ENCODE measurements around the gene LRP1B.

Gene LRP1B

DNA sequence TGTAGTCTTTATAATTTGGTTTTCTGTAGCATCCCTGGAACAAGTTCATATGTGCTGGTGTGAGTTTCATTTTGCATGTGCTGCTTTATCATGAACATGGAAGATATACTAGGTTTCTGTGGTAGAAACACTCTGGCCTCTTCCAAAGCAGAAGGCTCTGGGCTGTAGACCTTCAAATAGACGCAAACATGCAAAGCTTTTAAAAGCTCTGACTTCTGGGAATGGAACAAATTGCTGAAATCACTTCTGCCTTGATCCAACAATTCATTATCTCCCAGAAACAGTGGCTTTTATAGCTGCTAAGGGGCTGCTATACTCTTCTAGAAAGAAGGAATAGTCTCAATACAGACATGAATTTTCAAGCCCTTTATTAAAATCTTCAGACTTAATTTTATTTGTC, 382.2 kb downstream of the LRP1B start:
- no peak for DNase-seq (ENCODE audit: low spot score)

DNA sequence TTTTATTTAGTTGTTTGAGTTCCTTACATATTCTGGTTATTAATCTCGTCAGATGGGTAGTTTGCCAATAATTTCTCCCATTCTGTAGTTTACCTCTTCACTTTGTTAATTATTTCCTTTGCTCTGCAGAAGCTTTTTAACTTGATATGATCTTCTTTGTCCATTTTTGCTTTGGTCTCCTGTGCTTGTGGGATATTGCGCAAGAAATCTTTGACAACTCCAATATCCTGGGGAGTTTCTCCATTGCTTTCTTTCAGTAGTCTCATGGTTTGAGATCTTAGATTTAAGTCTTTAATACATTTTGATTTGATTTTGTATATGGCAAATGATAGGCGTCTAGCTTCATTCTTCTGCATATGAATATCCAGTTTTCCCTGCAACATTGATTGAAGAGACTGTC, 389.2 kb downstream of the LRP1B start:
- no peak for DNase-seq (ENCODE audit: low spot score)

DNA sequence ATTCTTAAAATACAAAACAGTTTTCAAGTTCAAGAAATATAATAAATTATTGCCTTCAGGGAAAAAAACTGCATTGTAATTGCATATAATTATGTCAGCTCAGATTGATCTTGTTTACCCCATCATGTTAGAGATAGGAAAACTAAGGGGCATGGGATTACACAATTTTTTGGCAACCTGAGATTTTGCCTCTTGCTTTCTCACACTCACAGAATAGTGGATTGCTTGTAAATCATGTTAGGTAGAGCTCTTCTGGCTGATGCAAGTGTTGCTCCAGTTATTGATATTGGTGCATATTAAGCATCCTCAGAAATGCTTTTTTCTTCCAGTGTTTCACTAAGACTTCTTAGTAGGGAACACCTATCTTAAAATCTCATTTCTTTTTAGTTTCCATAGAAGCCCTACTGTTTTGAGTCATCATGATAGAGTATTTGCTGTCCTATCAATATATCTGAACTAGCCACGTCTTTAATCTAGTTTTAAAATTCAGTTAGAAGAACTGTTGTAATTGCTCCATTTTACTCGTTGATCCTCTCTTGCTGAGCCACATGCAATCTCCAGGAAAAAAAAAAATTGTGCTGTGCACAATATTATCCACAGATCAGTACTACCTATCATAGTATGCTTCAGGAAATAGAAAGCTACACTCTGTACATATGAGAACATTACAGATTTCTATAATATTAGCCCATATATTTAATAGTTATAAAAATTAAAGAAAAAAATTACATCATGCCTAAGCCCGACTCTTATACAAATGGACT, 393.1 kb downstream of the LRP1B start:
- DNase-seq (ENCODE audit: low spot score), result no peak

DNA sequence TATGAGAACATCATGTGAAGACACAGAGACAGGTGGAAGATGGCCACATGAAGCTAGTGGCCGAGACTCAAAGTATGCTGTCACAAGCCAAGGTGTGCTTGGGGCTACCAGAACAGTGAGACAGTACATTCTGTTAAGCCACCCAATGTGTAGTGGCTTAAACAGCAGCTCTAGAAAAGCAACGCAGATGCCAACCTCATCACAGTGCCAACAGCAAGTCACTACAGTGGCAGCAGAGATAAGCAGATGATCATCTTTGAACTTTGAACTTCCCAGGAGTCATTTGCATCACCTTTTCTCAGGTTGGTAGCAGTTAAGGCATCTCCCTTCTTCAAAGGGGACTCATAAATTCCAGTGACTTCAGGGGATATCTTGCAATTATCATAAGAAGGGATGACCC, 394.4 kb downstream of the LRP1B start:
- DNase-seq (ENCODE audit: low spot score), result no peak

DNA sequence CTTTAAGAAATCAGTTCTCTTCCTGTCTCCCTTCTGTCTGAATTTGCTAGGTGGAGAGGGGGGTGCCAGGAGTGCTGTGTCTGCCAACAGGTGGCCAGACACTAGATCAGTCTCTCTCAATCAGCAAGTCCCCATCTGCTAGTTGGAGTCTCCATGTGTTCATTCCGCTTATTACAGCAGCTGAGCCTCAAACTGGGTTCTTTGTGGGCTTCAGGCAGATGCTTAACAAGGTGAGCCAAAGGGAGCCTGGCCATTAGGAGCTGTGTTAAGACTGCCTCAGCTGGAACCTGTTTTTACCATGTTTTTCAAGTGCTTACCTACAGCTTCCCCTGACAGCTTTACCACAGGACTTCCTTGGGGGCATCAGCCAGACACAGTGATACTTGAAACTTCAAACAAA, 401.9 kb downstream of the LRP1B start:
- DNase-seq (ENCODE audit: low spot score), result no peak

DNA sequence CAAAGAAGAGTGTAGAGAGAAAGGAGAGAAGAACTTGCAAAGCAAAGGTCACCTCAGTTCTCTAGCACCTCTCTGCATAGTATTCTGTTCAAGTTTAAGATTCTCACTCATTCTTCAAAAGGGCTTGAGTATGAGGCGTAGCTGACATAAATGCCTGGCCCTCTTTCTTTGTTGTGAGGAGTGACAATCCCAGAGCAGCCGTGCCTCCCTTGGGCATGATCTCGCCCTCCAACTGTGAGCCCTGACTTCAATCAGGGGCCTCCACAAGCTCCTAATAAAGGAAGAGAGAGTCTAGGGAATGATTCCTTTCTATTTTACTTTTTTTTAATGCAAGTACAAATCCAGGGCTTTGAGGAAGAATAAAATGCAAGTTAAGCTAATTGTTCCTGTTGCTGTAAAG, 402.7 kb downstream of the LRP1B start:
- DNase-seq (ENCODE audit: low spot score), result no peak

DNA sequence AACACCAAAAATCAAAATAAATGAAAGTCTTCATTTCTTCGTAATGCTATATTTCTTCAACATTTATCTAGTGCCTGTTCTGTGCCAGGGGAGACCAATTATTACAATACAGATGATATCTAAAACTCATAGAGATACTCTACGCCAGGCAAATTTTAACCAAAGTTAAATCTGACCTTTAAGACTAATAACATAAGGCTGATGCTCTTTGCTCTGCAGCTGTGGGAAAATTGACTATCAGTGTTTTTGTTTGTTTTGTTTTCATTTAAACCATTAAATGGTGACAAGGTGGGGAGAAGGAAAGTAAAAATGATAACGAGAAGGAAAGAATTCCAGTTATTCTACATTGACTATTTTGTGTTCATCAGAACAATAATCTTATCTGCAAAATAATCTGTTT, 406.4 kb downstream of the LRP1B start:
- no peak for DNase-seq (ENCODE audit: low spot score)

DNA sequence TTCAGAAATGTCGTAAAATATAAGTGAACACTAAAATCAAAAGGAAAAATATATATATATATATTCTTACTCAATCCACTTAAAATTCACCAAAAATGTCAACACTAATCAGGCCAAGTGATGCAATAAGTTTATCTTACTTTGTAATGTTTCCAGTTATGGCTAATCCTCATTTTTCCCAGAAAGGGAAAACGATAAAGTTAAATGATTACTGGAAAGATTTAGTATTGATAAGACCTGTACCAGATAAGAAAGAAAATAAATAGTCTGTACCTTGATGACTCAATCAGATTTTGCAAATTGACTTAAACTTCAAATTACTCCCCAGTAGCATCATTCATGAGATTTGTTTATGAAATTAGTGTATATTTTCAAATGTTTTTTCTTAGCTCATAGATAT, 407.0 kb downstream of the LRP1B start:
- DNase-seq (ENCODE audit: low spot score), result no peak

DNA sequence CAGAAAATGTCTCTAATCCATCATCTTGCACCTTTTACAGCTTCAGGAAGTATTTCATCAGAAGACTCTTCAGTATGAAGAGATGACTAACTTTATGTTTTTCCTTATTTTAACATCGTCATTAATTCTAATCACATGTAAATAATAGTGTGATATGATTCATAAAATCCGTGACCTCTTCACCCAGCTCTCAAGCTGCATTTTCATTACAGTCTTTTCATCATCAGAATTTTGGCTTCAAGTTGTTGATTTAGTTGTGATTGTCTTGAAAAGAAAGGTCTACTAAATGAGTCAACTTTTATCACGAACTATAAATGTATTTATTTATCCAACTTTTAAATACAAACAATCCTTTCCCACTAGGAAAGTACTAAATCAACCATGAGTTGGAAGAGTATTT, 410.3 kb downstream of the LRP1B start:
- no peak for DNase-seq (ENCODE audit: low spot score)

DNA sequence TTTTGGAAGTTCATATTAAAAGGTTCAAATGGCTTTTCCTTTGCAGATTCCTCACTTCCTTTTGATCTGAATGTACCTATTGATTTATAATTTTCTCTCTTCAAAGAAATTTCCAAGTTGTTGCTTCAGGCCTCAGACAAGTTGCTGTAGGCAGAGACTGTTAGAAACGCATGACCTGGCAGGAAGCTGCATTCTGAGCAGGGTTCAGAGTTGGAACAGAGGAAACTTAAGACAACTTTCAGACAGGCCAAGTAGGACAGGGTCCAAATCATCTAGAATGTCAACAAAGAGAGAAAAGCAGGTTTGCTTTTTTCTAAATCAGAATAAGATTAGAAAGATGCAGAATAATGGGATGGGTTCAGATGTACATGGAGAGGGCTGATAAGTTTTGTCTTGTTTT, 416.3 kb downstream of the LRP1B start:
- DNase-seq (ENCODE audit: low spot score), result no peak

DNA sequence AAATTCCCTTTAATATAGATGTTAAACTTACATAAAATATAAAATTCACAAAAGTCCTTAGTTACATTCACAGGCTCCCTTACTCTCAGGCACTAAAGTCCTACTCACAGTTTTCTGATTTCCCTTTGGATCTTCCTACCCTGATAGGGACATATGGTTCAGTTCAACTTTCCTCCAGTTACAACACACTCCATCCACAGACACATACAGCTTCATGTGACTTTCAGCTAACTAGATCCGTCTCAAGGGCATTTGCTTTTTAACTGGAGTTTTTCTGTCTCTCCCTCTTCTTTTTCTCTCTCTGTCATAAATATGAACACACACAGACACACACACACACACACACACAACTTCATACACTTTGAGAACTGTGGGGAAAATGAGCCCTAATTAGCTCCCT, 419.2 kb downstream of the LRP1B start:
- DNase-seq (ENCODE audit: low spot score), result no peak

DNA sequence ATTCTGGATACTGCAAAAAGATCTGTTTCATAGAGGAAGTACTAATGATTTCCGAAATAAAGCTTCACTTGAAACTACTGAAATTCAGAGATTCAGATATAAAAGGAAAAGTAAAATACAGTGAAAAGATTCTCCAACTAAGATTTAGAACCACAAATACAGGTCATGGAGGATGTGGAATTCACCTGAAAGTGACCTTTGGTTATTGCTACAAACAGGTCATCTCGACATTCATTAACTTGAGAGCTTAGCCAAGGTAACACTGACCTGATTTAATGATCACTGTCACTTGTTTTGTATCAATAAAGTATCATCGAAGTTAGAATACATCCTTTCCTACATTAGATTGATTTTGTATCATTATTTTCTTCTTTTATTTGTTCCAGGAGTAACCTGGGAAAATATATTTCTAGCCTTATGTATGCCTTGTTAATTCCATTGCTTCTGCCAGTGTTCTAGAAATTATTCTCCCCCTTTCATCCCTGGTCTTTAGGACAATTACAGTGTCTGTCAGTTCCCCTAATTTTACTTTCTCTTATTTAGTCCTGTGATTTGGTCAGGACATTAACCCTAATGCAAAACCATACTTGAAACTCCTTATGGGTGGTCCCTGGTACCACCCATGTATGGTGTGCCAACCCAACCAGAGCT, 420.1 kb downstream of the LRP1B start:
- no peak for DNase-seq (ENCODE audit: low spot score)

DNA sequence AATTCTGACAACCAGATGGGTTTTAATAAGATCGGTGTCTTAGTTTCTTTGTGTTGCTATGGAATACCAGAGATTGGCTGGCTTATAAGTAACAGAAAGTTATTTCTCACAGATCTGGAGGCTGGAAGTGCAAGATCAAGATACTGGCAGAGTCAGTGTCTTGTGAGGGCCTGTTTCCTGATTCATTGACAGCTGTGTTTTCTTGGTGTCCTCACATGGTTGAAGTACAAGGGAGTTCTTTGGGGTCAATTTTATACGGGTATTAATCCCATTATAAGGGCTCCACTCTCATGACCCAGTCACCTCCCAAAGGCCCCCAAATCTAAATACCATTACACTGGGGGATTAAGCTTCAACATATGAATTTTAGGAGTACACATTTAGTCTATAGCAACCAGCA, 421.1 kb downstream of the LRP1B start:
- DNase-seq (ENCODE audit: low spot score), result no peak

DNA sequence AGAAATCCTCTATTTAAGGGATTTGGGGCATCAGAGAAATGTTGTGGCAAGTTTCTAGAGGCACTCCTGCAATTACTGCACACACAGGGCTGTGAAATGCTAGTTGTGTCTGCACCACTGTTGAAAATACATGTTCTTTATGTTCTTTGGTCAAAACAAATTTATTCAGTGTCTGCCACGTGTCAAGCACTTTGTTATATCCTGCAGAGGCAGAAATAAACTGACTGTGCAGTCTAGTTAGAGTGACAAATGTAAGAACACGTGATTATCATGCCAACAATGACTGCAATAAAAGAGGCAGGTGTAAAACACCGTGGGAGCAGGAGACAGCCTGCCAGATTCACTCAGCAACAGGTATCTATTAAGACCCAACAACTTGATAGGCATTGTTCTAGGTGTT, 423.3 kb downstream of the LRP1B start:
- no peak for DNase-seq (ENCODE audit: low spot score)

DNA sequence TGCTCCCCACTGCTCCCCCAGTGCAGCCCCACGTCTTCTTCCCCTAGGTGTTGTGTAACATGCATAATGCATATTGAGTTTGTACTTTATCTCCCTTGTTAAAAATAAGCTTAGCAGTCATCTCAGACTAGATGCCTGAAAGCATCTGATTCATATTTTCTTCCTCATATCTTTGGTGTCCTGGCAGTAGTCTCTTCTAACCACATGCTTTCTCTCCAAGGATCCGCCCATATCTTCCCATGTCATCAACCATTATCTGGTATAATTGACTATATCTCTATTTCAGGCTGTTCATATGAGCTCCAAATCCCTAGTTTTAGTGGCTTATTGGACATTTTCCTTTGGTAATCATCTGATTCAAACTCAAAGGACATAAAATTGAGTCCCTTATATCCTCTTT, 426.3 kb downstream of the LRP1B start:
- no peak for DNase-seq (ENCODE audit: low spot score)

DNA sequence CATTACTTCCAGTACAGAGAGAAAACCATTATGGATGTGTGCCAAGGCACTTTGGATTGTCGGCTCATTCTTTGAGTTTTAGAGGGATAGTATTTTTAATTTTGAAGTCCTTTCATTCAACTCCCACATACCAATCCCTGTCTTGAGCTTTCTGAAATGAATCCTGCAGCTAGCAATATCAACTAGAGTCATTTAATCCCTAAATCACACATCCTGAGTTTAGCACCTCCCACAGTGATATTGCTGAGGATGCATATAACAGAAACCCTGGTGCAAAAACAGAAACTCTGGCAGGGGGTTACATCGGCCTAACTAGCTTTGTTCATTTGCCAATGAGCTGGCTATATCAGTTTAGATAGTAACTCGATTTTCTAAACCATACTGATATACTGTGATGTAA, 427.3 kb downstream of the LRP1B start:
- DNase-seq (ENCODE audit: low spot score), result no peak

DNA sequence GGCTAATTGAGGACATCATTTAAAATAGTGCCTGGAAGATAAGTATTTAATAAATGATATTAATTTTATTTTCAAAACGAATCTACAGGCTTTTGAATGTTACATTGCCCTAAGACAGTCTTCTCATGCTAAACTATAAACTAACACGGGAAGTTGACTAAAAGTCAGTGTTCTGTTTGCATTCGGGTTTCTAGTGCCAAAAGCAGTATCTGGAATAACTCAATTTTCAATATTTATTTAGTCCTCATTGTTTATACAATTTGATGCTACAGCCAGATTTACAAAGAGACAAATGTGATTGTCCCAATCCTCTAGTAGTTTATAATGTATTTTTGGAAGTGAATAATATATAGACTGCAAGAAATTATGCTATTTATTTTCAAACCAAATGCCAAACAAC, 429.2 kb downstream of the LRP1B start:
- DNase-seq (ENCODE audit: low spot score), result no peak

DNA sequence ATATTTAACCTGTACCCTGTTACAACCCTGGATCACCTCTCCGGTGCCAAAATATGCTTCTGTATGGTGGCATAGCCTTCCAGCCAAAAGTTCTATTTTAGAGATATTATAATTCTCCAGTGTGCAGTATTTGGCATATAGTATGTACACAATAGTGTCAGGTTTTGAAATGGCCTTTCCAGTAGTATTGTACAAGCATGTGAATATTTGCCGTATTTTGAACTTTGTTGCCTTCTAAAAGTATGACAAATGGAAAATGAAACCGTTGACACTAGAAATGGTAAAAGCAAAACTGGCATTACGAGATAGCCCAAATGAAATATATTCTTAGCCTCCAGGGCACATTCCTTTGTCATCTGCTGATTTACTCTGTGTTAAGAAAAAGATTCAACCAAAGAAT, 431.2 kb downstream of the LRP1B start:
- no peak for DNase-seq (ENCODE audit: low spot score)

DNA sequence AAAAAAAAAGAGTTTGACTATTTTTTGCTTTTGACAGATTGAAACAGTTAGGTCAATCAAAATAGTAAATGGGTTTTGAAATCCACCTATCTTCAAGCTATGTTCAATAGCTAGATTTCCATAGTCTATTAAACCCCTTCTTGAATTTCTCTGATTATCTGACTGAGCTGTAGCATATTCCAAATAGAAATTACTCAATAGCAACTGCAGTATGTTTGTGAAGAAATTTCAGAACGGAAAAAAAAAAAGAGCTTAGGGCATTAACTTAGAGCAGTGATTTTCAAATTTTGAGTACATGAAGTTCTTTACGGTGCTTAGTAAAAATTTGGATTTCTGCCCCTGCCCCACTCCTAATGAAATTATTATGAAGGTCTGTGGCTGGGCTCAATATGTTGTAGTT, 432.3 kb downstream of the LRP1B start:
- no peak for DNase-seq (ENCODE audit: low spot score)

DNA sequence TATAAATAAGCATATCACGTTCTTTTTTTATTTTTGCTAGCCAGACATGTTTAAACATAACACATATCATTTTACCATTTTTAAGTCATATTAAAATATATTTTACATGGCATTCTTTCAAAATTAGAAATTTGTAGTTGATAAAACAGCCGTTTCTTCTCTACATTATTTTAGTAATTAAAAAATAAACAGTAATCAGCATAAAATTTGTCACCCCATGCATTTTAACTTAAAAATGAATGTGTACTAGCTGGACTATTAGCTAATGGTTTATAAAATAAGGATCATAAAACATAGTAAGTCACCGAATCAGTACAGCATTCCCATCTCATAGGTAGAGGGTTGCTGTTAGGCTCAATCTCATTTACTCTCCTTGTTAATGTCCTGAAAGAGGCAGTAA, 433.8 kb downstream of the LRP1B start:
- DNase-seq (ENCODE audit: low spot score), result no peak

DNA sequence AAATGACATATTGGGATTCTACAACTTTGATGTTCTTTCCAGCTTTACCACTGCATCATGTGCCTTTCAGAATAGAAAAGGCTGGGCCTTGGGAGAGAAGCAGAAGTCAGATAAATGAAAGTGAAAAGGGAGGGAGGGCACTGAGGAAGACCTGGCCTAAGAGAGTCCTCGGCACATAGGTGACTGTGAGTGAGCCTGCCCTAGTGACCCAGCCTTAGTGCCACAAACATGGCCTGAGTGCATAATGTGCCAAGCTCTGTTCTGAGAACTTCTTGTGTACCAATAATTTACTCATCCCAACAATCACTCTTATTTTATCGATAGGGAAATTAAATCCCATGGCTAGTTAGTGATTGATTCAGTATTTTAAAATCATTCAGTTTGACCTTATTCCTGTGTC, 436.6 kb downstream of the LRP1B start:
- DNase-seq (ENCODE audit: low spot score), result no peak

DNA sequence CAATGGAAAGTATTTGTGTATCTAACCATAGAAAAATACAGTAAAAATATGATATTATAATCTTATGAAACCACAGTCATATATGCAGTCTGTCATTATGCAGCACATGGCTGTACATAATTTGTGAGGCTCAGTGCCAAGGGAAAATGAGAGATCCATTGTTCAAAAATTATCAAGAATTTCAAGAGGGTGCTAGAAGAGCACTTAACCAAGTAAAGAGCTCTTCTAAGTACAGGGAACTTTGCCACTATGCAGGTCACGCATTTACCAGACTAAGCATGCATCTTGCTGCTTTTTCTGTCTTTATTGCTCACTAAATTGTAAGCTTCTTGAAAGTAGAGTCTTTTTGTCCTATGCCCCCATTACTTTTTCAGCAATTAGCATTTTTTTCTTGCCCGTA, 438.0 kb downstream of the LRP1B start:
- DNase-seq (ENCODE audit: low spot score), result no peak

DNA sequence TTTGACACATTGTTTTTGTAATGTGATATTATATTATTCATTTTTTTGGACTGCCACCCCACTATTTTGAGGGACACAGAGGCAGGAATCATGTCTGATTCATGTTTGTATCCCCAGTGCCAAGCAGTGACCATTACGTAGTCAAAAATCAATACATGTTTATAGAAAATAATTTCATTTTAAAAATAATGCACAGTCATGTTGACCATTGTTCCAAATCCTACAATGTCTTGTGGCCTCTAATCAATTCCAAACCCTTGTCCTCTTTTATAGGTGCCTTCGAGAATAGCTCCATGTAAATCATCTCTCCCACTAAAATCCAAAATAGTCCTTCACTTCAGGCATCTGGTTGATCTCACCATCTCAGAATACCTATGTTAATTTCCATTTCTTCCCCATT, 454.7 kb downstream of the LRP1B start:
- no peak for DNase-seq (ENCODE audit: low spot score)

DNA sequence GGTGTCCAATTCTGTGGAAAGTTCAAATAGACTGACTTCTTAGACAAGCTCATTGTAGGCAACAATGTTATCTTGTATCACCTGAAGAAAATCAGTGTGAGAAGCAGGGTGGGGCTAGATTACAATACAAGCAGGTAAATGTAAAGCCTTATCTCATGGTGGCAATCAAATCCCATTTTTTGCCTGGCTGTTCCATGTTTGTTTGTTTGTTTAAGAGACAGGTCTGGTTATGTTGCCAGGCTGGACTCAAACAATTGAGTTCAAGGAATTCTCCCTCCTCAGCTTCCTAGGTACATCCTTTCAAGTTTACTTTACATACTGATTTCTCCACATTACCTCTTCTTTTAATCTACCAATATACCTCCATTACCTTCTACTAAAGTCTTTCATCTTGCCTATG, 464.6 kb downstream of the LRP1B start:
- no peak for DNase-seq (ENCODE audit: low spot score)
